ENCODE data around the gene KIF26B. TPM values are rescaled to one million over a fixed set of nuclear protein-coding genes. Genes with fewer than 3 reads are reported as not detected.

The KIF26B gene
- total and polyA plus RNA-seq, 2 of the 4 experiments (the other 2 are of a cell fraction) = 0.53 to 0.54 TPM

DNA sequence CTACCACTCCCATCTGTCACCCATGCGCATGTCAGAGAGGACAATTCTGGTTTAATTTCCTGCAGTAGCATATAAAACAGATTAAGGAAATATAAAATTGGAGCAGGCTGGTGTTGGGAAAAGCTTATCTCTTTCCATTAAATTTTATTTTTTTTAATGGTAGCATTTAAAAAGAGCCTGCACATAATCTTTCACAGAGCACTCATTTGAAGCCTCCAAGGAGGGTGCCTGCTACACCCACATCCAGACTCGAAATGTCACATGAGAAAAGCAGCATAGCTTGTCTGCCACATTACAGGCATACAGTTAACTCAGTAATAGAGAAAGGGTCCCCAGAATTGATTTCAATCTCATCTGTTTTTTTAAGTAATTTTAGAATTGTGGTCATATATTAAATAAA is 599.0 kb downstream of the KIF26B start:
- H3K4me2 ChIP-seq (ENCODE audit: low read depth, low read length) = no peak overlapping the region
- ChIA-PET POLR2A (ENCODE audit: unreplicated experiment) (no interaction called here), CTCF (interaction anchor here (0.9 kb wide), 1 partner anchor 18 kb away, joined by 3 read pairs; no protein-coding TSS in a partner anchor)
- no peaks in the 10 kb centered on the region for H3K27me3 ChIP-seq (ENCODE audit: control insufficient read depth, insufficient read depth, low read length)
- H3K14ac ChIP-seq (replicated peaks; ENCODE audit: low read depth, low read length) = no peak overlapping the region
- BruUV-seq (replicated peaks) = no TSS peak
- H3K4me1 ChIP-seq (ENCODE audit: control insufficient read depth, insufficient read depth, low read length) = peaks cover 3% of the 10 kb centered on the region; the same call in 1 of the 2 replicates
- no peaks in the 10 kb centered on the region for H3K79me1 ChIP-seq (ENCODE audit: low read depth in 1 of 2, low read length in 2 of 2)
- H3K23ac ChIP-seq (ENCODE audit: low read depth, low read length) = no peak overlapping the region
- dilution Hi-C loops (cut with HindIII; ENCODE audit: low sequenced_read_pairs, unreplicated experiment) (no loop called here), intact Hi-C loops (cut with micrococcal nuclease) (no loop called here), in situ Hi-C loops (cut with MboI; ENCODE audit: low sequenced_read_pairs) (no loop called here)
- no peak overlapping the region for H3K27ac ChIP-seq (ENCODE audit: insufficient read depth, low read length)
- H4K5ac ChIP-seq (ENCODE audit: low read depth, low read length) = no peak overlapping the region
- H2AK5ac ChIP-seq (ENCODE audit: low read depth, low read length) = no peak overlapping the region
- H3K56ac ChIP-seq (ENCODE audit: extremely low read depth, insufficient read depth, low read length) = no peak overlapping the region
- no peak overlapping the region for H2BK120ac ChIP-seq (ENCODE audit: low read depth, low read length)
- H2AFZ ChIP-seq (replicated peaks; ENCODE audit: low read length, poor library complexity) = no peak overlapping the region
- H2AK9ac ChIP-seq (replicated peaks; ENCODE audit: low read depth, low read length, poor library complexity) = no peak overlapping the region
- DNase-seq (no peak), ATAC-seq (ENCODE audit: low read depth) (no peak)
- no peak overlapping the region for H2BK20ac ChIP-seq (ENCODE audit: low read depth, low read length)
- no peaks in the 10 kb centered on the region for H4K20me1 ChIP-seq (ENCODE audit: insufficient read depth, low read length)
- H4K8ac ChIP-seq (ENCODE audit: low read depth in 2 of 2, low read length in 2 of 2) = no peak overlapping the region
- no peaks in the 10 kb centered on the region for H3K36me3 ChIP-seq (ENCODE audit: control insufficient read depth, insufficient read depth, low read length)
- no peak overlapping the region for H3K4me3 ChIP-seq (ENCODE audit: insufficient read depth, low read depth, low read length)
- WGBS, 2 experiments (ENCODE audit: extremely low coverage in 2 of 2, insufficient read length in 1 of 2) = no CpG with 5 or more reads among the region's 2 CpGs
- H2BK15ac ChIP-seq (ENCODE audit: low read depth, low read length) = no peak overlapping the region
- no peak overlapping the region for H3K9ac ChIP-seq (ENCODE audit: low read depth, low read length)
- no peaks in the 10 kb centered on the region for H3K9me1 ChIP-seq (ENCODE audit: insufficient read depth, low read length)
- peaks cover 6% of the 10 kb centered on the region for H3K9me3 ChIP-seq (ENCODE audit: control insufficient read depth, insufficient read depth, low read length)
- TF ChIP-seq MAZ (IDR thresholded peaks at IDR 0.05; ENCODE audit: borderline replicate concordance, low read depth, low read length) (no peak), RAD21 (IDR thresholded peaks at IDR 0.05; ENCODE audit: low read length) (no peak), CEBPB (IDR thresholded peaks at IDR 0.05; ENCODE audit: low read depth, low read length) (no peak), FOS (IDR thresholded peaks at IDR 0.05; ENCODE audit: low read depth, low read length) (no peak)
- TF ChIP-seq, protein P1, sequence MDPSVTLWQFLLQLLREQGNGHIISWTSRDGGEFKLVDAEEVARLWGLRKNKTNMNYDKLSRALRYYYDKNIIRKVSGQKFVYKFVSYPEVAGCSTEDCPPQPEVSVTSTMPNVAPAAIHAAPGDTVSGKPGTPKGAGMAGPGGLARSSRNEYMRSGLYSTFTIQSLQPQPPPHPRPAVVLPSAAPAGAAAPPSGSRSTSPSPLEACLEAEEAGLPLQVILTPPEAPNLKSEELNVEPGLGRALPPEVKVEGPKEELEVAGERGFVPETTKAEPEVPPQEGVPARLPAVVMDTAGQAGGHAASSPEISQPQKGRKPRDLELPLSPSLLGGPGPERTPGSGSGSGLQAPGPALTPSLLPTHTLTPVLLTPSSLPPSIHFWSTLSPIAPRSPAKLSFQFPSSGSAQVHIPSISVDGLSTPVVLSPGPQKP (IDR thresholded peaks at IDR 0.05; ENCODE audit: borderline replicate concordance, low read depth, low read length) = no peak
- no peak overlapping the region for H2BK5ac ChIP-seq (ENCODE audit: low read depth, low read length, poor library complexity, severe bottlenecking)
- no peak overlapping the region for H3K18ac ChIP-seq (ENCODE audit: low read depth, low read length)
- no peak overlapping the region for H4K91ac ChIP-seq (ENCODE audit: insufficient read depth, low read depth, low read length)
- H3K4ac ChIP-seq (ENCODE audit: low read depth, low read length) = no peak overlapping the region

Measured in IMR-90 (cell line).